B cell (primary cell): Measurements from ENCODE around the gene RHOH. TPM values are rescaled to one million over a fixed set of nuclear protein-coding genes. Genes with fewer than 3 reads are reported as not detected.
A peak's percentile ranks its signal among the peaks of the same experiment; 100 is the strongest.

Experiments used
- ATAC-seq: fragments of 200-7000 bp; cut with Tn5 transposase; one replicate; pipeline ENCODE4 v1.10.0; 2021; ENCODE audit warnings: low read depth, mild to moderate bottlenecking, moderate number of reproducible peaks, moderate library complexity
- CTCF ChIA-PET: fragments of 350-600 bp; sonication (Branson Sonifier 250); formaldehyde crosslinking; loops from one replicate; lab custom pipeline; 2021; ENCODE audit warnings: antibody characterized with exemption, inconsistent platforms; lab: Charles Lee
- POLR2A ChIA-PET: fragments of 350-600 bp; sonication (Branson Sonifier 250); formaldehyde crosslinking; loops from one replicate; lab custom pipeline; 2021; ENCODE audit warnings: antibody characterized with exemption; lab: Charles Lee
- DNase-seq: peaks from one replicate; pipeline ENCODE4 v3.0.0; 2013
- H2AFZ ChIP-seq: 2 replicates; pipeline ENCODE4 v1.6.1; 2012; ENCODE audit warnings: mild to moderate bottlenecking, low read depth, low read length; ENCODE audit not compliant: insufficient read depth, poor library complexity, severe bottlenecking
- H3K27ac ChIP-seq, 2 donors: 1 replicate in 1 of 2; 2 replicates in 1 of 2; pipeline ENCODE4 v1.5.1; 2012 to 2013; ENCODE audit warnings: low read length in 2 of 2, mild to moderate bottlenecking in 2 of 2, moderate library complexity in 1 of 2
- H3K27me3 ChIP-seq, 4 experiments: fragments of 200-600 bp in 1 of 4; sonication (generic) in 1 of 4; replicated peaks in 1 of 4; 1 replicate in 2 of 4; 2 replicates in 2 of 4; pipeline versions ENCODE4 v1.6.1 to v1.7.0; 2013 to 2016; ENCODE audit warnings: low read length in 3 of 4, mild to moderate bottlenecking in 2 of 4, mixed read lengths in 1 of 4, moderate library complexity in 1 of 4; ENCODE audit not compliant: insufficient read depth in 4 of 4, control insufficient read depth in 3 of 4; ENCODE audit errors: control extremely low read depth in 1 of 4
- H3K36me3 ChIP-seq, 2 experiments: replicated peaks in 1 of 2; 1 replicate in 1 of 2; 2 replicates in 1 of 2; pipeline versions ENCODE4 v1.6.1 to v1.7.1; 2013; ENCODE audit warnings: low read length in 1 of 2; ENCODE audit not compliant: insufficient read depth in 2 of 2, control insufficient read depth in 1 of 2; ENCODE audit errors: control extremely low read depth in 1 of 2, extremely low read depth in 1 of 2
- H3K4me1 ChIP-seq, 2 donors: fragments of 200-600 bp in 1 of 2; sonication (generic) in 1 of 2; 1 replicate in 1 of 2; 2 replicates in 1 of 2; pipeline versions ENCODE4 v1.5.1 to v1.6.1; 2013 to 2017; ENCODE audit warnings: low read length in 2 of 2; ENCODE audit not compliant: control insufficient read depth in 2 of 2, insufficient read depth in 2 of 2
- H3K4me2 ChIP-seq: replicated peaks from 2 replicates; pipeline ENCODE3; 2012; ENCODE audit warnings: mild to moderate bottlenecking, low read depth, low read length; ENCODE audit not compliant: poor library complexity, severe bottlenecking
- H3K4me3 ChIP-seq, 5 experiments: fragments of 200-600 bp in 1 of 5; sonication (generic) in 1 of 5; 1 replicate in 3 of 5; 2 replicates in 2 of 5; pipeline versions ENCODE4 v1.5.1 to v1.7.0; 2011 to 2016; ENCODE audit warnings: low read length in 4 of 5, mild to moderate bottlenecking in 4 of 5, low read depth in 2 of 5, control low read depth in 1 of 5, moderate library complexity in 1 of 5; ENCODE audit not compliant: insufficient read depth in 1 of 5; ENCODE audit errors: control extremely low read depth in 1 of 5, extremely low read depth in 1 of 5
- H3K79me2 ChIP-seq: fragments of 200-600 bp; sonication (generic); one replicate; pipeline ENCODE4 v1.6.0; 2016; ENCODE audit warnings: low read length; ENCODE audit not compliant: control insufficient read depth, insufficient read depth
- H3K9ac ChIP-seq: fragments of 200-600 bp; sonication (generic); 2 replicates; pipeline ENCODE4 v1.6.1; 2017; ENCODE audit warnings: mild to moderate bottlenecking, low read length, moderate library complexity
- H3K9me3 ChIP-seq, 3 donors: one replicate each; pipeline versions ENCODE4 v1.6.1 to v1.7.1; 2013; ENCODE audit warnings: low read length in 2 of 3; ENCODE audit not compliant: control insufficient read depth in 2 of 3, insufficient read depth in 1 of 3; ENCODE audit errors: control extremely low read depth in 1 of 3
- H4K20me1 ChIP-seq: 2 replicates; pipeline ENCODE4 v1.6.0; 2012; ENCODE audit warnings: mild to moderate bottlenecking, low read length; ENCODE audit not compliant: insufficient read depth, control insufficient read depth, poor library complexity, severe bottlenecking
- H3K27ac Mint-ChIP-seq: one replicate; pipeline ENCODE4 v1.8.0; 2021; ENCODE audit warnings: mixed read lengths
- H3K27me3 Mint-ChIP-seq: one replicate; pipeline ENCODE4 v1.8.0; 2021; ENCODE audit warnings: mixed read lengths
- H3K4me1 Mint-ChIP-seq: one replicate; pipeline ENCODE4 v1.8.0; 2021; ENCODE audit warnings: mixed read lengths
- H3K4me3 Mint-ChIP-seq: one replicate; pipeline ENCODE4 v1.8.0; 2021; ENCODE audit warnings: mixed read lengths
- H3K9me3 Mint-ChIP-seq: one replicate; pipeline ENCODE4 v1.8.0; 2022; ENCODE audit warnings: mixed read lengths; ENCODE audit not compliant: insufficient read depth
- CTCF ChIP-seq: fragments of 200-600 bp; IDR thresholded peaks from one replicate; pipeline ENCODE4 v1.8.0; 2022; ENCODE audit warnings: antibody characterized with exemption, mild to moderate bottlenecking
- EZH2 ChIP-seq: IDR thresholded peaks from 2 replicates; pipeline ENCODE4 v1.6.1; 2012; ENCODE audit warnings: borderline replicate concordance, low read depth, mild to moderate bottlenecking, moderate library complexity, low read length; ENCODE audit not compliant: insufficient read depth, poor library complexity, severe bottlenecking
- WGBS: methylation state at CpG from one replicate; pipeline ENCODE4 v1.1.5; 2013; ENCODE audit warnings: missing lambda C conversion rate; ENCODE audit not compliant: insufficient coverage; 5-methylcytosine and 5-hydroxymethylcytosine counted together
- intact Hi-C: fragments of 100-400 bp; cut with micrococcal nuclease; formaldehyde crosslinking; loops from one replicate; pipeline ENCODE4 v1.10.0; 2022
- polyA plus RNA-seq: library from polyadenylated mRNA; depleted of rRNA; stranded (reverse); fragments of >200 nt; gene quantifications from 2 replicates; pipeline ENCODE4 v1.2.3, GENCODE V29; 2012
- total RNA-seq, 2 donors: library from RNA; stranded (reverse); fragments of 120-200 nt in 1 of 2; gene quantifications; 1 replicate in 1 of 2; 2 replicates in 1 of 2; pipeline versions ENCODE4 v1.2.3 to v1.2.4, GENCODE V29; 2013 to 2022

The RHOH gene
- total and polyA plus RNA-seq, 2 donors (not counting 1 experiment from before 2014, with no cell fraction given): 118 to 209 TPM

GRCh38 chr4:40233227-40233626, 36.4 kb downstream of the RHOH start:
- POLR2A ChIA-PET: interaction anchor here (2.8 kb wide), 1 partner anchor 75 kb away, joined by 11 read pairs; no protein-coding TSS in a partner anchor
- Histone ChIP-seq H4K20me1 (peaks cover 85% of the 10 kb centered on the region), H3K27me3 (no peaks in the 10 kb centered on the region), H3K27ac (peak overlapping the region in 1 of 2 donors; percentile 72), H3K4me2 (peak overlapping the region; percentile 16), H3K4me3 (no peak overlapping the region), H3K9me3 (peaks cover 0 to 7% (median 0%) of the 10 kb centered on the region in 3 donors), H3K9ac (no peak overlapping the region), H2AFZ (no peak overlapping the region), H3K36me3 (peaks cover 10 to 72% of the 10 kb centered on the region in 2 experiments), H3K79me2 (peaks cover 100% of the 10 kb centered on the region), H3K4me1 (peaks cover 68 to 77% of the 10 kb centered on the region in 2 donors)
- Mint-ChIP-seq H3K4me1 (peaks cover 76% of the 10 kb centered on the region), H3K27ac (peak overlapping the region; percentile 41), H3K9me3 (no peaks in the 10 kb centered on the region), H3K27me3 (no peaks in the 10 kb centered on the region), H3K4me3 (no peak overlapping the region)
- TF ChIP-seq EZH2 (no peak), CTCF (no peak)
- DNase-seq (no peak), ATAC-seq (no peak)
- no CpG with 5 or more reads among the region's 3 CpGs for WGBS
- CTCF ChIA-PET: interaction anchor here (0.6 to 14.0 kb wide), 3 partner anchors 9 to 75 kb away, joined by 3 to 135 read pairs (median 5); no protein-coding TSS in a partner anchor
- intact Hi-C loops: no loop called here

- peaks cover 100% of the 10 kb centered on the region for H3K79me2 ChIP-seq
- Mint-ChIP-seq H3K27ac (peak overlapping the region; percentile 56), H3K27me3 (no peaks in the 10 kb centered on the region), H3K4me3 (peak overlapping the region; percentile 6), H3K4me1 (peaks cover 76% of the 10 kb centered on the region), H3K9me3 (no peaks in the 10 kb centered on the region)
- H3K9me3 ChIP-seq: peaks cover 0 to 7% (median 0%) of the 10 kb centered on the region in 3 donors
- H3K36me3 ChIP-seq: peaks cover 12 to 76% of the 10 kb centered on the region in 2 experiments
- peak overlapping the region; percentile 40 to 63 for H3K27ac ChIP-seq
- 88% methylated on average over 3 of the region's 3 CpGs for WGBS
- ATAC-seq: no peak
- intact Hi-C loops: no loop called here
- H3K9ac ChIP-seq: peak overlapping the region; percentile 4
- TF ChIP-seq CTCF (no peak), EZH2 (no peak)
- peaks cover 71 to 78% of the 10 kb centered on the region in 2 donors for H3K4me1 ChIP-seq
- no peak overlapping the region for H3K4me3 ChIP-seq
- ChIA-PET CTCF (interaction anchor here (0.7 to 14.0 kb wide), 3 partner anchors 13 to 74 kb away, joined by 3 to 135 read pairs (median 4); no protein-coding TSS in a partner anchor), POLR2A (no interaction called here)
- DNase-seq: no peak
- H3K27me3 ChIP-seq: no peaks in the 10 kb centered on the region
- no peak overlapping the region for H2AFZ ChIP-seq
- H3K4me2 ChIP-seq: peak overlapping the region; percentile 28
- H4K20me1 ChIP-seq: peaks cover 89% of the 10 kb centered on the region
Observed at GRCh38 chr4:40234519-40235039, 37.7 kb downstream of the RHOH start.
